GM12878 (cell line): ENCODE measurements around the gene CDC42BPB. TPM values are rescaled to one million over a fixed set of nuclear protein-coding genes. Genes with fewer than 3 reads are reported as not detected.

Experiments used
- ATAC-seq: fragments of 200-7000 bp; cut with Tn5 transposase; 3 replicates; pipeline ENCODE4 v1.9.1; 2020; ENCODE audit warnings: mild to moderate bottlenecking, moderate library complexity
- BruUV-seq: library from RNA; stranded (reverse); fragments of 400-500 nt; replicated peaks from 2 replicates; lab custom pipeline; 2021; lab: Mats Ljungman, UMichigan
- CTCF ChIA-PET: fragments of 300-600 bp; sonication (Branson Sonifier 250); formaldehyde crosslinking; extraction: SDS; loops from one replicate; lab custom pipeline; 2021; ENCODE audit warnings: inconsistent platforms; lab: Yijun Ruan, JAX
- POLR2A ChIA-PET: fragments of 350-600 bp; formaldehyde crosslinking; extraction: SDS; loops from one replicate; lab custom pipeline; 2021; ENCODE audit warnings: inconsistent platforms; lab: Charles Lee
- RAD21 ChIA-PET: fragments of 300-600 bp; sonication (Branson Sonifier 250); formaldehyde crosslinking; loops from one replicate; lab custom pipeline; 2023; ENCODE audit warnings: antibody characterized with exemption; ENCODE audit not compliant: unreplicated experiment; lab: Charles Lee
- SMC1A ChIA-PET: fragments of 300-600 bp; sonication (Branson Sonifier 250); formaldehyde crosslinking; loops from one replicate; lab custom pipeline; 2023; ENCODE audit not compliant: unreplicated experiment, uncharacterized antibody; lab: Charles Lee
- DNase-seq: peaks from one replicate; pipeline ENCODE4 v3.0.0-alpha.2; 2011; ENCODE audit warnings: low read depth, low spot score
- FAIRE-seq: peaks from 3 replicates; lab custom pipeline; 2011; peaks lifted over from hg19 to GRCh38; lab: Jason Lieb, UNC
- H2AFZ ChIP-seq: 2 replicates; pipeline ENCODE4 v1.6.0; 2011; ENCODE audit warnings: low read depth, low read length, control low read depth; ENCODE audit not compliant: control insufficient read depth
- H3K27ac ChIP-seq: 2 replicates; pipeline ENCODE4 v1.5.1; 2011; ENCODE audit warnings: control low read depth; ENCODE audit not compliant: control insufficient read depth, insufficient read depth
- H3K27me3 ChIP-seq, 2 experiments: replicated peaks in 1 of 2; 2 replicates each; pipeline versions ENCODE4 v1.6.0 to v1.6.1; 2011; ENCODE audit warnings: low read length in 1 of 2; ENCODE audit not compliant: control insufficient read depth in 2 of 2, insufficient read depth in 2 of 2
- H3K36me3 ChIP-seq, 2 experiments: 2 replicates each; pipeline ENCODE4 v1.5.1; 2011; ENCODE audit warnings: low read length in 1 of 2; ENCODE audit not compliant: control insufficient read depth in 2 of 2, insufficient read depth in 2 of 2
- H3K4me1 ChIP-seq: 2 replicates; pipeline ENCODE4 v1.6.1; 2011; ENCODE audit warnings: mild to moderate bottlenecking, low read length, moderate library complexity, mixed read lengths; ENCODE audit not compliant: control insufficient read depth, insufficient read depth
- H3K4me2 ChIP-seq: 2 replicates; pipeline ENCODE4 v1.6.0; 2011; ENCODE audit warnings: control low read depth; ENCODE audit not compliant: control insufficient read depth, insufficient read depth
- H3K4me3 ChIP-seq: fragments of 200-600 bp; sonication (generic); 2 replicates; pipeline ENCODE4 v1.5.1; 2016
- H3K79me2 ChIP-seq: 2 replicates; pipeline ENCODE4 v1.6.0; 2011; ENCODE audit warnings: low read length; ENCODE audit not compliant: control insufficient read depth, insufficient read depth
- H3K9ac ChIP-seq: 2 replicates; pipeline ENCODE4 v1.8.0; 2011; ENCODE audit warnings: low read length, control low read depth, mixed read lengths; ENCODE audit not compliant: control insufficient read depth, insufficient read depth
- H3K9me3 ChIP-seq: replicated peaks from 3 replicates; pipeline ENCODE4 v1.5.1; 2011; ENCODE audit warnings: mild to moderate bottlenecking, low read length; ENCODE audit not compliant: control insufficient read depth, insufficient read depth
- H4K20me1 ChIP-seq: 2 replicates; pipeline ENCODE4 v1.6.0; 2011; ENCODE audit not compliant: control insufficient read depth, insufficient read depth
- MEF2B ChIP-seq: fragments of 450-650 bp; IDR thresholded peaks from 2 replicates; pipeline ENCODE4 v1.6.1; 2018; ENCODE audit warnings: mild to moderate bottlenecking, moderate library complexity; ENCODE audit not compliant: partially characterized antibody, poor library complexity, severe bottlenecking
- REST ChIP-seq: IDR thresholded peaks from 2 replicates; pipeline ENCODE4 v1.6.1; 2012; ENCODE audit warnings: mild to moderate bottlenecking, low read depth, low read length
- WGBS: methylation state at CpG from one replicate; pipeline ENCODE4 v1.1.6; 2016; ENCODE audit warnings: low lambda C conversion rate; ENCODE audit not compliant: insufficient replicate concordance, insufficient coverage; ENCODE audit errors: missing lambda C conversion rate; 5-methylcytosine and 5-hydroxymethylcytosine counted together
- in situ Hi-C: fragments of 300-500 bp; cut with MboI; formaldehyde crosslinking; loops from 9 replicates; pipeline ENCODE4 v1.14.3; 2018; ENCODE audit warnings: mixed read lengths
- intact Hi-C: fragments of 100-400 bp; cut with micrococcal nuclease; formaldehyde crosslinking; loops from one replicate; pipeline ENCODE4 v1.14.2; 2022; ENCODE audit not compliant: unreplicated experiment
- polyA plus RNA-seq, 11 experiments: library from polyadenylated mRNA; depleted of rRNA in 4 of 11; unstranded in 6 of 11; stranded (reverse) in 5 of 11; fragments of >200 nt; fragmentation: Nextera tagmentation in 4 of 11; fragmentation: Illumina TruSeq in 1 of 11; extraction: Ambion mirVana in 4 of 11; extraction: Trizol in 1 of 11; gene quantifications; 1 replicate in 1 of 11; 2 replicates in 10 of 11; pipeline versions ENCODE4 v1.2.1 to v1.2.3, GENCODE V29; 2011 to 2016; ENCODE audit warnings: inconsistent platforms in 2 of 11, missing spikeins in 2 of 11, low read depth in 1 of 11
- total RNA-seq, 4 experiments: library from RNA; depleted of rRNA in 3 of 4; stranded (reverse); fragments of >200 nt in 3 of 4; fragmentation: Illumina TruSeq in 1 of 4; extraction: Trizol in 1 of 4; gene quantifications; 2 replicates each; pipeline versions ENCODE4 v1.2.1 to v1.2.3, GENCODE V29; 2013 to 2021

CDC42BPB gene
- total and polyA plus RNA-seq, 10 of the 15 experiments (the other 5 are each of a cell fraction or from before 2014, with no cell fraction given) = 0.42 to 22.1 (median 13.3) TPM

- peak; percentile 49 for TF ChIP-seq MEF2B
- no peak for TF ChIP-seq REST
- WGBS = 15% methylated on average over 4 of the region's 6 CpGs
- BruUV-seq = no TSS peak
- FAIRE-seq = no peak
- H3K27me3 ChIP-seq = peaks cover 0 to 2% of the 10 kb centered on the region in 2 experiments; a peak in 2 of 4 replicates
- intact Hi-C loops = no loop called here
- no peak overlapping the region for H2AFZ ChIP-seq
- RAD21 ChIA-PET = no interaction called here
- H3K79me2 ChIP-seq = no peaks in the 10 kb centered on the region
- H3K9me3 ChIP-seq = no peaks in the 10 kb centered on the region
- no peak for ATAC-seq
- in situ Hi-C loops = no loop called here
- H4K20me1 ChIP-seq = no peaks in the 10 kb centered on the region
- SMC1A ChIA-PET = no interaction called here
- no peak for DNase-seq
- peaks cover 9% of the 10 kb centered on the region for H3K4me1 ChIP-seq
- CTCF ChIA-PET = interaction anchor here (2.8 kb wide), 1 partner anchor 16 kb away, joined by 12 read pairs; no protein-coding TSS in a partner anchor
- POLR2A ChIA-PET = no interaction called here
- H3K4me2 ChIP-seq = no peak overlapping the region
- no peaks in the 10 kb centered on the region for H3K36me3 ChIP-seq
- H3K27ac ChIP-seq = no peak overlapping the region
- H3K4me3 ChIP-seq = no peak overlapping the region
- no peak overlapping the region for H3K9ac ChIP-seq
Observed at GRCh38 chr14:103088921-103089320, 31.6 kb upstream of the CDC42BPB start.
